LHCN-M2 (cell line): Measurements from ENCODE around the gene MMP24OS. TPM values are rescaled to one million over a fixed set of nuclear protein-coding genes. Genes with fewer than 3 reads are reported as not detected.
A peak's percentile ranks its signal among the peaks of the same experiment; 100 is the strongest.
"Not testable (repeated sequence)": the region's sequence is repeated elsewhere in the genome, so short reads cannot be mapped to it uniquely, and the experiment has no call there.

Source experiments
- DNase-seq: peaks from one replicate; pipeline ENCODE4 v3.0.0-alpha.2; 2012; ENCODE audit warnings: low read depth
- polyA plus RNA-seq: library from polyadenylated mRNA; unstranded; fragments of >200 nt; gene quantifications from one replicate; pipeline ENCODE4 v1.2.1, GENCODE V29; 2012; ENCODE audit warnings: missing spikeins
- total RNA-seq: library from RNA; depleted of rRNA; stranded (reverse); fragments of >200 nt; gene quantifications from 2 replicates; pipeline ENCODE4 v1.2.3, GENCODE V29; 2014; rRNA removed

Gene MMP24OS
- total RNA-seq = 28.1 and 33.6 TPM in 2 replicates
- polyA plus RNA-seq = 217 TPM

- peak; percentile 88 for DNase-seq
Observed at GRCh38 chr20:35277531-35278395, at the start of gene MMP24OS. TSS of gene MMP24OS (minus strand) at chr20:35278122. CDS start at chr20:35277929, 193 bp downstream.

- peak; percentile 92 for DNase-seq
Observed at GRCh38 chr20:35327074-35327976, 49.4 kb upstream of the MMP24OS start.

- no peak for DNase-seq
Observed at GRCh38 chr20:35326740-35327073, 48.8 kb upstream of the MMP24OS start.

GRCh38 chr20:35326021-35326739, 48.3 kb upstream of the MMP24OS start:
- no peak for DNase-seq

GRCh38 chr20:35325401-35325800, 47.5 kb upstream of the MMP24OS start:
- DNase-seq = no peak

- peak; percentile 94 for DNase-seq
Observed at GRCh38 chr20:35320396-35321126, 42.6 kb upstream of the MMP24OS start.

GRCh38 chr20:35319871-35320197, 41.9 kb upstream of the MMP24OS start:
- DNase-seq = peak; percentile 69

- peak; percentile 58 for DNase-seq
Observed at GRCh38 chr20:35319192-35319870, 41.4 kb upstream of the MMP24OS start.

GRCh38 chr20:35318502-35319157, 40.7 kb upstream of the MMP24OS start:
- peak; percentile 88 for DNase-seq

GRCh38 chr20:35317416-35318210, 39.7 kb upstream of the MMP24OS start:
- no peak for DNase-seq

- DNase-seq = peak; percentile 32
Observed at GRCh38 chr20:35316086-35316485, 38.2 kb upstream of the MMP24OS start.

- not testable (repeated sequence) for DNase-seq
Observed at GRCh38 chr20:35315632-35316020, 37.7 kb upstream of the MMP24OS start.

GRCh38 chr20:35314816-35315631, 37.1 kb upstream of the MMP24OS start:
- peak; percentile 64 for DNase-seq

- peak; percentile 97 for DNase-seq
Observed at GRCh38 chr20:35312318-35312717, 34.4 kb upstream of the MMP24OS start.

- no peak for DNase-seq
Observed at GRCh38 chr20:35311822-35312221, 33.9 kb upstream of the MMP24OS start.

- DNase-seq = peak; percentile 92
Observed at GRCh38 chr20:35311409-35311808, 33.5 kb upstream of the MMP24OS start.

GRCh38 chr20:35307666-35308653, 30.0 kb upstream of the MMP24OS start:
- peak; percentile 99 for DNase-seq
